ENCODE data around the gene OLFM1.
"Not testable (repeated sequence)": the region's sequence is repeated elsewhere in the genome, so short reads cannot be mapped to it uniquely, and the experiment has no call there.

Gene OLFM1

GRCh38 chr9:135061441-135061840 is 26.0 kb upstream of the OLFM1 start:
- no peak for DNase-seq

- DNase-seq = no peak
Measured at GRCh38 chr9:135062254-135062653, 25.2 kb upstream of the OLFM1 start.

- DNase-seq = not testable (repeated sequence)
Measured at GRCh38 chr9:135063466-135063865, 24.0 kb upstream of the OLFM1 start.

- DNase-seq = not testable (repeated sequence)
Measured at GRCh38 chr9:135063888-135064287, 23.6 kb upstream of the OLFM1 start.

- no peak for DNase-seq
Measured at GRCh38 chr9:135065151-135065550, 22.3 kb upstream of the OLFM1 start.

- no peak for DNase-seq
Measured at GRCh38 chr9:135065804-135066203, 21.7 kb upstream of the OLFM1 start.

- DNase-seq = no peak
Measured at GRCh38 chr9:135066291-135066690, 21.2 kb upstream of the OLFM1 start.

GRCh38 chr9:135067096-135067710 is 20.3 kb upstream of the OLFM1 start:
- no peak for DNase-seq

- DNase-seq = no peak
Measured at GRCh38 chr9:135068776-135069415, 18.6 kb upstream of the OLFM1 start.

- DNase-seq = no peak
Measured at GRCh38 chr9:135069558-135070197, 17.8 kb upstream of the OLFM1 start.

GRCh38 chr9:135070198-135070951 is 17.1 kb upstream of the OLFM1 start:
- no peak for DNase-seq

GRCh38 chr9:135070964-135071735 is 16.3 kb upstream of the OLFM1 start:
- no peak for DNase-seq

GRCh38 chr9:135073081-135073740 is 14.3 kb upstream of the OLFM1 start:
- no peak for DNase-seq

GRCh38 chr9:135073741-135074305 is 13.6 kb upstream of the OLFM1 start:
- no peak for DNase-seq

GRCh38 chr9:135074354-135075233 is 12.9 kb upstream of the OLFM1 start:
- DNase-seq = no peak

- DNase-seq = no peak
Measured at GRCh38 chr9:135075234-135076142, 12.0 kb upstream of the OLFM1 start.

GRCh38 chr9:135076143-135076875 is 11.2 kb upstream of the OLFM1 start:
- no peak for DNase-seq

GRCh38 chr9:135076876-135077430 is 10.5 kb upstream of the OLFM1 start:
- no peak for DNase-seq

Data from kidney glomerular epithelial cell (primary cell).